CD4-positive, alpha-beta T cell treated with Interleukin-4 for 4 hours (primary cell): ENCODE measurements around the gene ABCF2.

Source experiments
- DNase-seq: peaks from one replicate; pipeline ENCODE4 v3.0.0-alpha.2; 2020

Gene ABCF2

DNA sequence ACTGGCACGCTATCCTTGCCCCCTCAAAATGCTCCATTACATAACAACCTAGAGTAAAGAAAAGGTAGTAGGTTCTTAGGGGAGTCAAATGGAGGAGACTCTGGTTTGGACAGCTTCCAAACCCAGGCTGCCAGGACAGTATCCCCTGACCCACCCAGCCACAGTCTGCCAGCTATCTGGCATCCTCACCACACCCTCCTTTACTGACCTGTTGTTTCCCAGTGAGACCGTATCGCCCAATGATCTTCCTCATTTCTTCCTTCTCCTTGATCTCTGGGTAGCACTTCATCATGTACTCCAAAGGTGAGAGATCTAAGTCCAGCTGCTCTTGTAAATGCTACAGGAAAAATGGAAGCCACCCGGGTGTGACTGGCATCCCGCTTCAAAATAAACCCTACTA lies 11.6 kb downstream of the ABCF2 start:
- DNase-seq, result no peak

GRCh38 chr7:151213826-151214225 lies 13.2 kb downstream of the ABCF2 start:
- DNase-seq, result no peak

DNA sequence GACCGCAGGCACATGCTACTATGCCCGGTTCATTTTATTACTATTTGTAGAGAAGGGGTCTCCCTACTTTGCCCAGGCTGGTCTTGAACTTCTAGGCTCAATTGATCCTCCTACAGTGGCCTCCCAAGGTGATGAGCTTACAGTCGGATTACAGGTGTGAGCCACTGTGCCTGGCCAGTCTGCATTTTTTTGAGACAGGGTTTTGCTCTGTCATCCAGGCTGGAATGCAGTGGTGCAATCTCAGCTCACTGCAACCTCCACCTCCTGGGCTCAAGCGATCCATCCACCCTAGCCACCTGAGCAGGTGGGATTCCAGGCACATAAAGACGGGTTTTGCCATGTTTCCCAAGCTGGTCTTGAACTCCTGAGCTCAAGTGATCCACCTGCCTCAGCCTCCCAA lies 14.4 kb downstream of the ABCF2 start:
- no peak for DNase-seq

DNA sequence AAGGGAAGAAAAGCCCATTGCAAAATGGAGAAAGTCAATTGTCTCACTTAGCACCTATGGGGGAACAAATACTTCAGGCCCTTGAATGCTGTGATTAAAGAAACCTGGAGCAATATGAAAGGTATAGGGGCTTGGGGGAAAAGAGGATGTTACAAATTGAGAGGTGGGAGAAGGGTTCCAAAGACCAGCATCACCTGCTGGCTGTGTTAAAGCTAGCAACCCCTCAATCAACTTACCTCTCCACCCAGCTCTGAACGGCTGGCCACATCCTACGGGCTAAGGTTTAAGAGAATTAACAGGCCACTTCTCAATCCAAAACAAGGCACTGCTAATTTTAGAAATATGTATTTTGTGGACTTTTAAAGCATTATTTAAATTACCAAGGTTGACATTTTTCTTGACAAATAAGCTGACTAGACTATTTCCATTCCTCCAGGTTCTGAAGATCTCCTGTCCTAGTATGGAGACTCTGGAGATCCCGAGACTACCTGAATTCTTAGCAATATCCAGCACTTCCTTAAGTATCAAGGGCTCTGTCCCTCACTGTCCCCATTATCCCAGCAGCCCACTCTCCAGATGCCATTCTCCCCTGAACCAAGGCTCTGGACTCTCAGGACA lies 15.7 kb downstream of the ABCF2 start:
- DNase-seq, result no peak

GRCh38 chr7:151210087-151210854 lies 16.7 kb downstream of the ABCF2 start, which contains the start of gene H2BK1:
Gene H2BK1 (minus strand): TSS chr7:151210488. CDS start chr7:151210318, 170 bp downstream.
- no peak for DNase-seq

DNA sequence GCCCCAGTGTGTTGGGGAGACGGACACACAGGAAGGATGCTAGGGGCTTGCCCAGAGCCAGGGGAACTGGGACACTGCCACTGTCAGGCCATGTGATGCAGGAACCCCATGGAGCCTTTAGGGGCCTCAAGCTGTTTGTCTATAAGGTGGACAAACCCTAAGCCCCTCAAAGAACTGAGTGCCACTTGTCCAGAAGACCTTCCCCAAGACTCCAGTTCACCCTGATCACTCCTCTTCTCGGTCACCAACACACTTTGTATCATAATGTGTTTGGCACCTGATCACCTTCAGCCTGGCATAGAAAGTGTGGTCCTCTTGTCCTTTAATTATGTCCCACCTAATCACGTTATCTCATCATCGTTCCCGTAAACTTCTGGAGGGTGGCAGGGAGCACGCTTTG lies 17.4 kb downstream of the ABCF2 start:
- DNase-seq, result no peak

DNA sequence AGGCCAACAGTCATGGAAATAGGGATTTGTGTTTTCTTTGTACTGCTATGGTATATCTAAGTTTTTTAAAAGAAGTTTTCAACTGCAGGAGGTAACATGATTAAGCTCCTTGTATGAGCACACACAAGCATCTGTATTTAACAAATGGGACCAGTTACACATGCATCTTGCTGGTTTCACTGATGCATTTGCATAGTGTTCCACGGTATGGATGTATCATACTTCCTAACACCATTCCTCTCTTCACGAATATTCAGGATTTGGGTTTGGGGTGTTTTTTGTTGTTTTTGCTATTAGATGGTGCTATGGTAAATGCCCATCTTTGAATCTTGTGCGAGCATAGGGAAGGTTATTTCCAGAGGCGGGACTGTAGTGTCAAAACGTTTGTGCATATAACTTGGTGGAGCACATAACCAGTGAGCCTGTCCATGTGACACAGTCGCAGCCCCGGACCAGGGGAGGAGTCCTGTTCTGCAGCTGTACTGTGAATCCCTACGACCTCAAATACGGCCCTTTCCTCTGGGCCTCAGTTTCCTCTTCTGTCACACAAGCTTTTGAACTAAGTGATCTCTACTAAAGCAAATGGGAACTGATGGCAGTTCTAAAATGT lies 18.6 kb downstream of the ABCF2 start:
- no peak for DNase-seq

- no peak for DNase-seq
Measured at GRCh38 chr7:151207804-151208203, 19.2 kb downstream of the ABCF2 start.

DNA sequence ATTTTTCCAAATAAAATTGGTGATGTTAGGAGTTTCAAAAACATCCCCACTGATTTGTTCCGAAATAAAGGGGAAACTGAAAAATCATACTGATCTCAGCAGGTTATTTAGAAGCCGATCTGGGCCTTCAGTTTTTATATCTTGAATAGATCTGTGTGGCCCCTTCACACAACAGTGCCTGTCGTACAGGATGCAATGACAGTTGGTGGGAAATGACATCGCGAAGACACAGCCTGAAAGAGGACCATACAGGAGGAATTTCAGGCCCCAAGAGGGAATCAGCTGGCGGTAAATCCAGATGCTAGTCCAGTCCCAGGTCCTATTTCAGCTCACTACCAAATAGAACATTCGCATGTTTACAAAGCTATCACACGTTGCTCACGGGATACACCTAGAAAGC lies 19.7 kb downstream of the ABCF2 start:
- no peak for DNase-seq

DNA sequence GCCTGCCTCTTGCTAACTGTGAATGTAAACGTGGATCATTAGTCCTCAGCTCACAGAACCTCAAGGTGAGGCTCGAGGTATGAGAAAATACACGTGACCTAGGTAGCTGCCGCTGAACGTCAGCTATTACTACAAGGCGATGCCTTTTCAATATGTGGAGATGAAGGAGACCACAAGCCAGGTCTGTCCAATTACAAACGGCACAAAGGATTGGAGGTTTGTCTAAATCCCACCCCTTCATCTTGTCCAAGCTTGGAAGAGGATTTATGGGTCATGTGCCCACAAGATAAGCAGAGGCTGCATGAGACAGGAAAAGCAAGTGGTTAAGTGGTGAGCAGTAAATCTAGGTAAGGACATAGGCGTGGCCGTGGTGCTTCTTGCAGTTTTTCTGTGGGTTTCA lies 20.1 kb downstream of the ABCF2 start:
- peak; percentile 45 for DNase-seq

GRCh38 chr7:151205730-151206129 lies 21.3 kb downstream of the ABCF2 start:
- no peak for DNase-seq

GRCh38 chr7:151204383-151205032 lies 22.5 kb downstream of the ABCF2 start:
- no peak for DNase-seq

DNA sequence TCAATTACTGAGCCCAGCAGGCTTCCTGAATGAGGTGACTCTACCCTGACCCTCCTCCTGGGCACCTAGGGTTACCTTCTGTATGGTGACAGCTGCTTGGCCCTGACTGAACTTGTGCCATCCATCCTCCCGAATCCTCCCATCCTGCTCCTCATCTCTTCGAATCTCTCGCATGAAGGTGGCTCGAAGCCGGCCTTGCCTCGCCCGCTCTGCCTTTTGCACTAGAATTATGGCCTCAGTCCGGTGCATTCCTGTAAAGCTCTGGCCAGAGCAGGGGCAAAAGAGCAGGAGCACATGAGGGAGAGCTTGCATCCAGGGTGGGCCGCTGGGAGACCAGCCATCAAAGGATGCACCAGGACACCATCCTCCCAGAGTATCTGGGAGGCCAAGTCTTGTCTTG lies 24.2 kb downstream of the ABCF2 start:
- DNase-seq, result no peak

DNA sequence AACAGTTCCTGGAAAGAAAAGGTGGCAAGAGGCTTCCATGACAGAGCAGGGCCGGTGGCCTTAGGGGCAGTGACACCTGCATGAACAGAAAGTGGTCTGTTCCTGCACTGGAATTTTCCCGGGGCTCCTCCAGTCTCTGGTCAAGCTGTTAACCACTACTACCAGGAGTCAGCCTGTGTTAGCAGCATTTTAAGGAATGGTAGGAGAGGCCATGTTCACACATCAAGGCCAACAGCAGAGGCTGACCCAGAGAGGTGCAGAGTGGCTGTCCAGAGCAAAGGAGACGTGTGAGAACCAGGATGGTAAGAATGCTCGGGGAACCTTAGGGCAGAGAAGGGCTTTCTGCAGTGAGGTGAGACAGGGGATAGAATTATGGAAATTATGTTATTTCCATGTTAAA lies 25.3 kb downstream of the ABCF2 start:
- no peak for DNase-seq

DNA sequence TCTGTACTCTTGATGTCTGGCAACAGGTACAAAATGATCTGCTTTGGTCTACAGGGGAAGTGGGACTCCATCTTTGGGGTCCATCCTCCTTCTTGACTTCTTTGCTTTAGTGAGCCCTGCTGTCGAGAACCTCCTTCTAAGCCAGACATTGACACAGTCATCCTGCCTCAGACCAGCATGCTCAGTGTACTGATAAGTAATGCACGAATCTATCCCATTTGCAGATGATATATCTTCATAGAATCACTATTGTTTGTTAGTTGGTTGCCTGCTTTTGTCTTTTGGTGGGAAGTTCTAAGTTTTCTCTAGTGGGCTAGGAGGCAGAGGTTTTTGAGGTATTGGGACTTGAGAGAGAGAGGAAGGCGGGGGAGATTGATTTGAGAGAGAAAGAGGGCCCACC lies 25.7 kb downstream of the ABCF2 start:
- no peak for DNase-seq

DNA sequence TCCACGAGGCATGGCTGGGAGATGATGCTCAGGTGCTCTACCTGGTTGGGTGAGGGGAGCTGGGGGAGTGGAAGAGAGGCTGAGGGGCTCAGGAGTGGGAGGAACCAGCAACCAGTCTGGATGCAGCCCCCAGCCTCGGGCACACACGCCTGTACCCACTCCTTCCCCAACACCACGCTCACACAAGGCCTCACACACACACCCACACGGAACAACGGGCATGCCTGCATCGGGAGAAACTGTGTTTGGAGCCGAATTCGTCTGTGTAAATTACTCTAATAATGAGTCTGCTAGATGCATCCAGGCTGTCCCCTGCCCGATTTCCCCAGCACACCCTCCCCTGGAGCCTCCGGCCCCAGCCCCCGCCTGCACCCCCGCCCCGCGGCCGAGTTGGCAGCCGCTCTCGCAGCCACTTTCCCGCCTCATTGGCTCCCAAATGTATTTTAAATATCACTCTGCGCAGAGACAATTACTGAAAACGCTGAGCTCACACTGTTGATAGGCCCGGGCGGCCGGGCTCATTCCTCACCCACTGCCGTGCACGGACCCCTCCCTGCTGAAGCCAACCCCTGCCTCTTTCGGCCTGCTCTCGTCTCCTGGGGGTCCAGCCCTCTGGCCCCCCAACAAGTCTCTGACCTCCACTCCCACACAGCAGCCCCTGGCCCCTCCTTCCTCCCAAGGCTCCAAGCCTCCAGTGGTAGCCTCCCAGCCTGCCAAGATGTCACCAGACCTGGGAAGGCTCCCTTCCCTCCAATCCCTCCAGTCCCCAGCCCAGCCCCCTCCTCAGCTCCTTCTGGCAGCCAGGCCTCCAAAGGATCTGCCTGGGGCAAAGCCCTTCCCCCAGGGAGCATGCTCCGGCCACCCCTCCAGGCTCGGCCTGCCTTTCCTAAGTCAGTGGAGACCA lies 27.8 kb downstream of the ABCF2 start:
- no peak for DNase-seq

GRCh38 chr7:151197932-151198331 lies 29.1 kb downstream of the ABCF2 start:
- DNase-seq, result no peak

GRCh38 chr7:151195616-151196450 lies 31.2 kb downstream of the ABCF2 start:
- no peak for DNase-seq

DNA sequence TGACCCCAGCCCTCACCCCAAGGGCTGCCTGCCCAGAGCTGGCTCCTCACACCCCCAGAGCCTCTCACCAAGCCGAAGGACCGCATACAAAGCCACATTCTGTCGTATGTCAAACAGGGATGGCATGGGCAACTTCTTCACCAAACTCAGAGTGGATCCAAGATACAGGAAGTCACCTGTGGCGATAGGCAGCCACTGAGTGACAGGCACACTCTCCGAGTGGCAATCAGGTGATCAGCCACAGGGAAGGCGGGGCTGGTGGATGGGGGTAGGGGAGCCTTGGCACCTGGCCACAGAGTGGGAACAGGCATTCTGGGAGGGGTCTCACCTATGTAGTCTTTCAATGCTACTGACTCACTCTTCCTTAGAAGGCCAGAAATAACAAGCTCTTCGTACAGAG lies 32.8 kb downstream of the ABCF2 start:
- no peak for DNase-seq

DNA sequence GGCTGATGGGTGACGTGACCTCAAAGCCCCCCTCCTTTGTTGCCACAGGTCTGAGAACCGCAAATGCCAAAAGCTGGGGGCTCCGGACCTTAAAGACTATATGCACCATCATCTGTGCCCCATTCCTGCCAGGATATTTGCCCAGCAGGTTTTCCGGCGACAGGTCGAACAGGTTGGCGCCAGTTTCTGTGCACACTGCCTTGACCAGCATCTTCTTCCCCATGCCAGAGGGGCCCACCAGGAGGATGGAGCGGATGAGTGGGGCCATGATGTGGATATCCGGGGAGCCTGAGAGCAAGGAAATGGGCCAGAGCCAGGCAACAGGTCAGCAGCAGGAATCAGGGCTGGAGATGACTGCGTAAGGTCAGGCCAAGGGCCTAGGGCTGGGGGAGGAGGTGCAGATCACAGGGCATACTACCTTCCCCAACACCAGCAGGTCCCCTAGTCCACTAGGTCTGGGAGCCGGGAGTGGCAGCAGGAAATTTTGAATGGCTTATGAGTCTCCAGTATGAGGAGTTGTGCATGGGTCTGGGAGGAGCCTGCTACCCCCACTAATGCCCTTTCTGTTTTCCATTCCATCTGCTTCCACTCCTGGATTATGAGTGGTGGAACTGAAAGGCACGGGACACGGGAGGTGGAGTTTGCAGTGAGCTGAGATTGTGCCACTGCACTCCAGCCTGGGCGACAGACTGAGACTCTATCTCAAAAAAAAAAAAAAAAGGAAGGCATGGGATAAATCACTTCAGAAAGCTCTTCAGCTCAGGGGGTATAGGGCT lies 33.6 kb downstream of the ABCF2 start:
- no peak for DNase-seq

- DNase-seq, result no peak
Measured at GRCh38 chr7:151192002-151192539, 34.9 kb downstream of the ABCF2 start.
